ENCODE results near the gene PCSK6.
"Not testable (repeated sequence)": the region's sequence is repeated elsewhere in the genome, so short reads cannot be mapped to it uniquely, and the experiment has no call there.

Gene PCSK6

DNA sequence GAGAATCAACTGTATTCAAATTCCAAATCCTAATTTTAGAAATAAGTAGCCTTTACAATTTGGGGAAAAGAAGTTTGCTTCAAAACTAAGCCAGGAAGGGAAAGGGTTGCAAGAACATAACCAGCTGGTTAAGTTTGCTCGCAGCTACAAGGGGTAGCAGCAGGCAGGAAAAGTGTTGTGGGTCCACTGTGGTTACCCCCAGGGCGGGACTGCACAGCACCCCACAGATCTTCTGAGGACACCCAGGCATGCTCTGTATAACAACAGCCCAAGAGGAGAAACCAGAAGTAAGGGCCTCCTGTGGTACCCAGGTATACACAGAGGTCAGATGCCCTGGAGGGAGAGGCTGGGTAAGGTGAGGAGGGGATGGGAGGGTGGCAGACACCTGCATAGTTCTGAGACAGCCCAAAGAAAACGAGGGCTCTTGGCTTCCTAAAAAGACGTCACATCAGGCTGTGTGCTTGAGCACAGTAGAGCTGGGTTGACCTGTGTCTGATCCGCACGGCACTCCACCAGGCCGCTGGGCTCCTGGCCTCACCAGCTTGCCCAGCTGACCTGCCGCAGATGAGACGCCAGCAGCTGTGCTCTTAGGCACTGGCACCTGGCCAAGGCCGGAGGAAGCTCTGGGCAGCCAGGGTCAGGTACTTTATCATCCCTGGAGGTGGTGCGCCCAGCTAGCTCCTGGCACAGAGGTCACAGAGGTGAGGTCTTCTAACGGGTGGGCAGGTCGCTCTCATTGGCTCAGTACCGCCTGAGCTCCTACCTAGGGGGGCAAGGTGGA is 112.7 kb downstream of the PCSK6 start:
- TF ChIP-seq, protein P1, sequence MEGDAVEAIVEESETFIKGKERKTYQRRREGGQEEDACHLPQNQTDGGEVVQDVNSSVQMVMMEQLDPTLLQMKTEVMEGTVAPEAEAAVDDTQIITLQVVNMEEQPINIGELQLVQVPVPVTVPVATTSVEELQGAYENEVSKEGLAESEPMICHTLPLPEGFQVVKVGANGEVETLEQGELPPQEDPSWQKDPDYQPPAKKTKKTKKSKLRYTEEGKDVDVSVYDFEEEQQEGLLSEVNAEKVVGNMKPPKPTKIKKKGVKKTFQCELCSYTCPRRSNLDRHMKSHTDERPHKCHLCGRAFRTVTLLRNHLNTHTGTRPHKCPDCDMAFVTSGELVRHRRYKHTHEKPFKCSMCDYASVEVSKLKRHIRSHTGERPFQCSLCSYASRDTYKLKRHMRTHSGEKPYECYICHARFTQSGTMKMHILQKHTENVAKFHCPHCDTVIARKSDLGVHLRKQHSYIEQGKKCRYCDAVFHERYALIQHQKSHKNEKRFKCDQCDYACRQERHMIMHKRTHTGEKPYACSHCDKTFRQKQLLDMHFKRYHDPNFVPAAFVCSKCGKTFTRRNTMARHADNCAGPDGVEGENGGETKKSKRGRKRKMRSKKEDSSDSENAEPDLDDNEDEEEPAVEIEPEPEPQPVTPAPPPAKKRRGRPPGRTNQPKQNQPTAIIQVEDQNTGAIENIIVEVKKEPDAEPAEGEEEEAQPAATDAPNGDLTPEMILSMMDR (IDR thresholded peaks at IDR 0.05; ENCODE audit: unreplicated experiment in 3 of 3), result no peak
- peaks cover 20% of the 10 kb centered on the region for H3K27me3 Mint-ChIP-seq (ENCODE audit: low read depth)
- H3K4me3 Mint-ChIP-seq, result no peak overlapping the region
- no peaks in the 10 kb centered on the region for H3K36me3 Mint-ChIP-seq (ENCODE audit: low read depth)
- H3K9me3 Mint-ChIP-seq, result no peaks in the 10 kb centered on the region
- H3K4me1 Mint-ChIP-seq, result peaks cover 11% of the 10 kb centered on the region
- no peak overlapping the region for H3K27ac Mint-ChIP-seq

DNA sequence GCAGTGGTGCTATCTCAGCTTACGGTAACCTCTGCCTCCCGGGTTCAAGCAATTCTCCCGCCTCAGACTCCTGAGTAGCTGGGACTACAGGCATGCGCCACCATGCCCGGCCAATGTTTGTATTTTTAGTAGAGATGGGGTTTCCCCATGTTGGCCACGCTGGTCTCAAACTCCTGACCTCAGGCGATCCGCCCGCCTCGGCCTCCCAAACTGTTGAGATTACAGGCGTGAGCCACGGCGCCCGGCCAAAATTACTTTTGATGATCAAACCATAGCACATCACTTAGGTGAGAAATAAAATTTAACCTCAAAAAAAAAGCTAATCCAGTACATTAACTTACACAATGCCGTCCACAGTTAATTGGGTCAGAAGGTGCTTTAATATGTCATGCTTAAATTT is 114.5 kb downstream of the PCSK6 start:
- H3K4me3 Mint-ChIP-seq, H3K27ac Mint-ChIP-seq: not testable (repeated sequence)

DNA sequence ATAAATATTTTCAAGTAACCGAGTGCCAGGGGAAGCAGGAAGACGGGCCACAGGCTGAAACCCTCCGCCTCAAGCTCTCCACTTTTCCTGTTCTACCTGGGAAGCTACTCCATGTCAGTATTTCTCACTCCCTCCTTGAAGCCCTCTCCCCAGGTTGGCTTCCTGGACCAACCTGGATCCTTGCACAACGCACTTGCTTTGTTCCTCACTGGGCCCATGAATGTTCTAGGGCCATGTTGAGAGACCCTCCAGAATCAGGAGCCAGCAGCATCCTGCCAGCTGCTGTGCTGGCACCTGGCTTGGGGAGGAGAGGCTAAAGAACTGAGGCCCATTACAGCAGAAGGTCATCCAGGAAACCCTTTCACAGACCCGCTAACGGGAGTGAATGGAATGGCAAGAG is 115.2 kb downstream of the PCSK6 start:
- Mint-ChIP-seq H3K9me3 (no peaks in the 10 kb centered on the region), H3K27ac (no peak overlapping the region), H3K36me3 (ENCODE audit: low read depth) (no peaks in the 10 kb centered on the region), H3K27me3 (ENCODE audit: low read depth) (peaks cover 25% of the 10 kb centered on the region), H3K4me3 (no peak overlapping the region), H3K4me1 (peaks cover 11% of the 10 kb centered on the region)
- TF ChIP-seq, protein P1 (IDR thresholded peaks at IDR 0.05; ENCODE audit: unreplicated experiment in 3 of 3), result no peak

More for the DNA sequence above, 114.5 kb downstream of the PCSK6 start:
- Mint-ChIP-seq H3K4me1 (peaks cover 11% of the 10 kb centered on the region), H3K27me3 (ENCODE audit: low read depth) (peaks cover 22% of the 10 kb centered on the region)
- not testable (repeated sequence) for H3K36me3 Mint-ChIP-seq (ENCODE audit: low read depth); H3K9me3 Mint-ChIP-seq

DNA sequence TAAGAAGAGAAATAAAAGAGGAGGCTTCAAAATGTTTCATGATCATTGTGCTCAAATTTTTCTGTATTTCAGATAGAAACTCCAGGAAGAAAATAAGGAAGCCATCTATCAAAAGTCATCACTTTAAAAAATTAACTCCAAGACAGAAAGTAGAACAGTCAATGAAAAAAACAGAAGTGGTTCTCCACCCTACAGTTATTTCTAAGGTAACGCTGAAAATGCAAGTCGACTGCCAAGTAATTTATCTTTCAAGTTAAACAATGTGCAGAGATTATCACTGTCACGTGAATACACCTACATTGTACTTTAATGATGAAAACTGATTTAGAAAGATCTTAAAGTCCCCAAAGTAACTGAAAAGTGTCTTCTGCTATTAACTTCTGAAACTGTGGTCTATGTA is 115.9 kb downstream of the PCSK6 start:
- peaks cover 31% of the 10 kb centered on the region for H3K27me3 Mint-ChIP-seq (ENCODE audit: low read depth)
- no peak overlapping the region for H3K27ac Mint-ChIP-seq
- peaks cover 11% of the 10 kb centered on the region for H3K4me1 Mint-ChIP-seq
- no peaks in the 10 kb centered on the region for H3K9me3 Mint-ChIP-seq
- no peaks in the 10 kb centered on the region for H3K36me3 Mint-ChIP-seq (ENCODE audit: low read depth)
- H3K4me3 Mint-ChIP-seq, result no peak overlapping the region
- TF ChIP-seq, protein P1 (IDR thresholded peaks at IDR 0.05; ENCODE audit: unreplicated experiment in 3 of 3), result no peak

DNA sequence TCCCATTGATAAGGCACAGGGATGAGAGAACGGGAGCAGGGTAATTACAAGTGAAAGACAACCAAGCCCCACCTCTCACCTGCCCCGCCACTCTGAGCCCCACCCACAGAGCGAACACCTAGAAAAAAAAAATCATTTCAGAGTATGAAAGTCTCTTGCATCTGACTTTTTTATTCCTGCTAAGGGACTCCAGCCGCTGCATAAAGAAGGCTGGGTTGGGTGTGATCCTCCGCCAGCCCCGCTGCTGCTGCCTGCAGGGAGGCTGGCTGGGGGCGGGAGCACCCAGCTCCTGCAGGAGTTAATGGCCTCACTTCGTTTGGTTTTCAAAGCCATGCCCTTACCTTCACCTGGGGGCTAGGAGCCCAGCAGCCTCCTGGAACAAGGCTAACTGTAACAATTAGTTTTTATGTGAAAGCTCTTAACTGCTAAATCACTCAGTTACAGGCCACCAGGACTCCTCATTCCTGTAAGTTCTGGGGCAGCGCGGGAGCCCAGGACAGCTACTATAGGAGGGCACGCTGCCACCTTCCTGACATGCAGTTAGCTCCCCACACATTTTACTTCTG is 116.5 kb downstream of the PCSK6 start:
- Mint-ChIP-seq H3K4me3 (no peak overlapping the region), H3K36me3 (ENCODE audit: low read depth) (no peaks in the 10 kb centered on the region), H3K27ac (no peak overlapping the region), H3K4me1 (peaks cover 11% of the 10 kb centered on the region), H3K9me3 (no peaks in the 10 kb centered on the region), H3K27me3 (ENCODE audit: low read depth) (peaks cover 31% of the 10 kb centered on the region)
- TF ChIP-seq, protein P1 (IDR thresholded peaks at IDR 0.05; ENCODE audit: unreplicated experiment in 3 of 3), result no peak

DNA sequence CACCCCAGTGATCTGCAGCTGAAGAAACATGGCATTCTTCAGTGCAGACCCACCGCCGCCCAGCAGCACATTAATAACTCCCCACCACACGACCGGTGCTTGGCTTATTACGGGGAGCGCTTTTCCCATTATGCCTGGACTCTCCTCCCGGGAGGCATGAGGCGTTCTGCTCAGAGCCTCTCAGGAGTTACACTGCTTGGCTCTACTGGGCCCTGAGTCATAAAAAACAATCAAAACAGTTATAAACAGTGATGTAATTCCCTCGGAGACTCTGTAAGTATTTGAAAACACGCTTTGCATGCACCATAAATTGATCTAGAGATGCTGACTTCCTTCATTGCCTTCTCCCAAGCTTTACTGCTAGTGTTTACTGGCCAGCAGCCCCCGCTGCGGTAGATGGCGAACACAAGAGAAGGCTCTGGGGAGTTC is 117.3 kb downstream of the PCSK6 start:
- TF ChIP-seq, protein P1 (IDR thresholded peaks at IDR 0.05; ENCODE audit: unreplicated experiment in 3 of 3), result no peak
- Mint-ChIP-seq H3K9me3 (no peaks in the 10 kb centered on the region), H3K27me3 (ENCODE audit: low read depth) (peaks cover 31% of the 10 kb centered on the region), H3K4me1 (peaks cover 11% of the 10 kb centered on the region), H3K36me3 (ENCODE audit: low read depth) (no peaks in the 10 kb centered on the region), H3K27ac (no peak overlapping the region), H3K4me3 (no peak overlapping the region)

Measured in nephron (organoid).